Measurements from ENCODE around the gene ARCN1.
"Not testable (repeated sequence)": the region's sequence is repeated elsewhere in the genome, so short reads cannot be mapped to it uniquely, and the experiment has no call there.

The ARCN1 gene

DNA sequence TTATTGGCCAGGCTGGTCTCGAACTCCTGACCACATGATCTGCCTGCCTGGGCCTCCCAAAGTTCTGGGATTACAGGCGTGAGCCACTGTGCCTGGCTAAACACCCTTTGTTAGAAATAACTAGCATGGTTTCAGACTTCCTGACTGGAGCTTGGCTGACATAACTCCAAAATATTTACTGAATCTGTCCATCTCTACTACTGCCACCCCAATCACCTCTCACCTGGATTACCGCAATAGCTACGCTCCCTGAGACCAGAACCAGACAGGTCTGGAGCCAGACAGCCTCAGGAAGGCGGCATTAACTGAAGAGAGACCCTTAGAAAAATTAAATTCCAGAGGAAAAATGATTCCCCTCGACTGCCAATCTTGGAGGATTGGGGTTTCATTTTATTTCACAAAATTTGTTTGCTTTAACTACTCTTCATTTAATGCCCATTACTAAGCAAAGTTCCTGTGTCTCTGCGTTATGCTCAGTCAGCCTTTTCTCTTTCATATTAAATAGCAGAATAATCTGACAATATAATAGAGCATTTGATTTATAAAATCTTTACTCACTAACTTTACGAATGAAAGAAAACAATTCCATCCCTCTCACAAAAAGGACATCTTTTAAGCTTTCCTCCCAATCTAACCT is 28.1 kb upstream of the ARCN1 start:
- no peak for DNase-seq (ENCODE audit: low read depth)

DNA sequence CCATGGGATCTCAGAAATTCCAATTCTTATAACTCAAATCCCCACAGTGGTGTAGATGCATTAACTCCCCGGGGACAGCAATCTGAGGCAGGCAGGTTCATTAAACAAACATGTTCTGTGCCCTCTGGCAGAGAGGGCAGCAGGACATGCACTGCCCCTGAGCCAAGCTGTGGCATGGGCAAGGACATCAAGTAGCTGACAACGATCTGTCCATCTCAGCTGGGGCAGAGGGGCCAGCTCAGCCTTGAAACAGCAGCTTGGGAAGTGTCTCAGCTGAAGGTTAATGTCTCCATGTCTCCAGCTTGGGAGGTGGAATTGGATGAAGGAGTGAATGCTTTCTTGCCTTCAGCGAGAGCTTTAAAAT is 27.6 kb upstream of the ARCN1 start:
- no peak for DNase-seq (ENCODE audit: low read depth)

DNA sequence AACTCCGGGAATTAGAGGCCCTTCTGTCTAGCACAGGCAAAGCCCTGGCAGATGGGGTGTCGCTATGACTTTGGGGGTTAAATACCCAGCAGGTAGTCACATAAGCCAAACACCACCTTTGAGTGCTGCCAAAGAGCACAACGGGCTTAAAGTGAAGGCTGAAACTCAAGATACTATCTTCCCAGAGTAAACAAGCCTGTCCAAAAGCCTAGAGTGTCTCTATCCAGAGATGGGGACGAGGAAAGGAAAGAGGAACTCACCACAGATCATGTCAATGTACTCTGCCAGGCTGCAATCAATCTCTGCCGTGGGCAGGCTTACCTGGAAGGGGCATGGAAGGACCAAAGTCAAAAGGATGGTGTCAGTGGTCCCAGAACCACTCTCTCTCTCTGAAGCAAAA is 26.7 kb upstream of the ARCN1 start:
- no peak for DNase-seq (ENCODE audit: low read depth)

DNA sequence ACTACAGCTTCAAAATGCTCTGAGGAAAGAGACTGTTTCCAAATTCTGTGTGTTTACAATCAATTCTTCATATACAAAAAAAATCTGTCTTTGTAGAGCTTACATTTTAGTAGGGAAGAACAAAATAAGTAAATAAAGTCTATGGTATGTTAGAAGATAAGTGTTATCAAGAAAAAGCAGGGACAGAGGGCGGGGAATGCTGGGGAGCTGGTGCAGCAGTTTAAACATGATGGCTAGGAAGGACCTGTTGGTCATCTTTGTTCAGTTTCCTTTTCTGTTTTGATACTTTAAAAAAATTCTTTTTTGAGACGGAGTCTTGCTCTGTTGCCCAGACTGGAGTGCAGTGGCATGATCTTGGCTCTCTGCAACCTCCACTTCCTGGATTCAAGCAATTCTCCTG is 25.1 kb upstream of the ARCN1 start:
- no peak for DNase-seq (ENCODE audit: low read depth)

DNA sequence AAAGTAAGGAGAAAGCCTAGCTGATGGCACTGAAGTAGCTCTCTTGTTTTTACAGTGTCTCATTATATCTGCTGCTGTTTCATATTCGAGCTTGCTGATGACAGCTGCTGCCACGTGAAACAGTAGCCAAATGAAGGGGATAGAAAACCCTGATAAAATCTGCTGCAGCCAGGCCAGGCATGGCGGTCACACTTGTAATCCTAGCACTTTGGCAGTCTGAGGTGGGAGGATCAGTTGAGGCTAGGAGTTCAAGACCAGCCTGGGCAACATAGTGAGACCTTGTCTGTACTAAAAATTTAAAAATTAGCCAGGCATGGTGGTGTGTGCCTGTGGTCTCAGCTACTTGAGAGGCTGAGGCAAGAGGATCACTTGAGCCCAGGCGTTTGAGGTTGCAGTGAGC is 19.9 kb upstream of the ARCN1 start:
- no peak for DNase-seq (ENCODE audit: low read depth)

DNA sequence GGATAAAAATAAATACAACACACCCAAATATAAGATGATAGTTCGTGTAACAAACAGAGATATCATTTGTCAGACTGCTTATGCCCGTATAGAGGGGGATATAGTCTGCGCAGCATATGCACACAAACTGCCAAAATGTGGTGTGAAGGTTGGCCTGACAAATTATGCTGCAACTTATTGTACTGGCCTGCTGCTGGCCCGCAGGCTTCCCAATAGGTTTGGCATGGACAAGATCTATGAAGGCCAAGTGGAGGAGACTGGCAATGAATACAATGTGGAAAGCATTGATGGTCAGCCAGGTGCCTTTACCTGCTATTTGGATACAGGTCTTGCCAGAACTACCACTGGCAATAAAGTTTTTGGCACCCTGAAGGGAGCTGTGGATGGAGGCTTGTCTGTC is 11.4 kb upstream of the ARCN1 start:
- DNase-seq (ENCODE audit: low read depth): no peak

DNA sequence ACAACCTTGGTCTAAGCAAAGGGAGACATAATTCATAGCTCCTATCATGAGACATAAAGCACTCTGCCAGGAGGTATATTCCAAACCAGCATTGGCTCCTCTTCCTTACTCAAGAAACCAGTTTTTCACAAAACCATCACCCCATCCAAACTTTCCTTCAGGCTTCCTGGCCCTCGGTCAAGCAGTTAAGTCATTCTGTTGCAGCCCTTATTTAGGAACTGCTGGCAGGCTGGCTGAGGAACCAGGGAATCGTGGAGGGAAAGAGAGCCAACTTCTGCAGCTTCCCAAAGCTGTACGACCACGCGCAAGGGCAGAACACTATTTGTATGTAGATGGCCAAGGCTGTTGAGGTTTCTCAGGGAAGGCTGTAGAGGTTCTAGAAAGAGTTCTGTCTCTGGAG is 7.2 kb upstream of the ARCN1 start:
- DNase-seq (ENCODE audit: low read depth): no peak

DNA sequence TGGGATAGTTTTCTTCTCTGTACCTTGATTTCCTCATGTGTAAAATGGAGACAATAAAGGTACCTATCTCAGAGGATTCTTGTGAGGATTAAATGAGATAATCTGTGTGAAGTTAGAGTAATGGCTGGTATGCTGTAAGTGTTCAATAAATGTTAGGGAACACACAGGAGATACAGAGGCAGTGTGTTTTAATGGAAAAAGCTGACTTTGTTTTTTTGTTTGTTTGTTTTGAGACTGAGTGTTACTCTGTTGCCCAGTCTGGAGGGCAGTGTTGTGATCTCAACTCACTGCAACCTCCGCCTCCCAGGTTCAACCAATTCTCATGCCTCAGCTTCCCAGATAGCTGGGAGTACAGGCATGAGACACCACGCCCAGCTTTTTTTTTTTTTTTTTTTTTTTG is 2.5 kb upstream of the ARCN1 start:
- DNase-seq (ENCODE audit: low read depth): no peak

DNA sequence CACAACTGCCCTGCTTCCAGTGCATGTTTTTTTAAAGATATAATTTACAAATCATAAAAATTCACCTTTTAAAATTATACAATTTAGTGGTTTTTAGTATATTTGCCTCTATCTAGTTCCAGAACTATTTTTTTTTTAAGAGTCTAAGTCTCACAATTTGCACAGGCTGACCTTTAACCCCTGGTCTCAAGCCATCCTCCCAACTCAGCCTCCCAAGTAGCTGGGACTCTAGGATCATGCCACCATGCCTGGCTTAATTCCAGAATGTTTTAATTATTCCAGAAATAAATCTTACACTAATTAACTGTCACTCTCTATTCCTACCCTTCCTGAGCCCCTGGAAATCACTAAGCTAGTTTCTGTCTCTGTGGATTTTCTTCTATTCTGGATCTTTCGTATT is 1.4 kb upstream of the ARCN1 start:
- no peak for DNase-seq (ENCODE audit: low read depth)

DNA sequence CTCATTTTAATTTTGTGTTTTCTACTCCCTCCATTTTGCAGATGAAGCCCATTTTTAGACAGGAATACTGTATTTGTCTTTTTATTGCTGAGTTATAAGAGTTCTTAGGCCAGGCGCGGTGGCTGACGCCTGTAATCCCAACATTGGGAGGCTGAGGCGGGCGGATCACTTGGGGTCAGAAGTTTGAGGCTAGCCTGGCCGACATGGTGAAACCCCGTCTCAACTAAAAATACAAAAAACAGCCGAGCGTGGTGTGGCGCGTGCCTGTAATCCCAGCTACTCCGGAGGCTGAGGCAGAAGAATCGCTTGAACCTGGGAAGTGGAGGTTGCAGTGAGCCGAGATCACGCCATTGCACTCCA is 528 bp upstream of the ARCN1 start:
- DNase-seq (ENCODE audit: low read depth): not testable (repeated sequence)

DNA sequence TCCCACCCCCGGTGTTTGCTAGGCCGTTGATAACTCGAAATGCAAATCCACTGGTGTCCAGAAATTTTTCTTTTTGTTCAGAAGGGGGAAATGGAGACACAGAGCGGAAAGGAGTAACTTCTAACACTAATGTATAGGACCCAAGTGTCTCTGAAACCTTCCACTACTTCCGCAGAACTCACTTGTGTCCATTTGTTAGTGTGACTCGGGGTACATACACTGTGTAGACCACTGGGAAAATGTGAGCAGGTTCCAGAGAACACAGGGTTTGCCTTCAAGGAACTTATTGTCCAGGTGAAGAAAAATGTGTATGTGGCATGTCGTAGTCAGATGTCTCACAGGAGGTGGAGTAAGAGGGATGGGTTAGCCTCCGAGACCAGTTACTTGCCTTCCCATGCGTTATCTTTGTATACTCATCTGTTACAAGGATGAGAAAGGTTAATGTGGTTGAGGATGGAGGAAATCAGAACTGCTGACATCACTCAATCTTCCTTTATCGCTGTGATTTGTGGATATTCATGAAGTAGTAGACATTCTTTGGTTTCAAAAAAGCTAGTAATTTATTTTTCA is 857 bp downstream of the ARCN1 start:
- DNase-seq (ENCODE audit: low read depth): no peak

DNA sequence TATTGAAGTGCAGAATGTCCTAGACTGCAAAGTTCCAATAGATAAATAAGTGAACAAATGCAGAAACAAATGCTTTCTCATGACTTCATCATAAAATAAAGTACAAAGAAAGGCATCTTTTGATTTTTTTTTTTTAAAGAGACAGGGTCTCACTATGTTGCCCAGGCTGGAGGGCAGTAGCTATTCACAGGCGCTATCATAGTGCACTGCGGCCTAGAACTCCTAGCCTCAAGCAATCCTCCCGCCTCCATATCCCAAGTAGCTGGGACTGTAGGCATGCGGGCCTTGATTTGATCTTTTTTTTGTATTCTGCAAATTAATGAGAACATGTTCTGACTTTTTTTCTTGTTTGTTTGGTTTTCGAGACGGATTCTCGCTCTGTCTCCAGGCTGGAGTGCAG is 2.4 kb downstream of the ARCN1 start:
- no peak for DNase-seq (ENCODE audit: low read depth)

DNA sequence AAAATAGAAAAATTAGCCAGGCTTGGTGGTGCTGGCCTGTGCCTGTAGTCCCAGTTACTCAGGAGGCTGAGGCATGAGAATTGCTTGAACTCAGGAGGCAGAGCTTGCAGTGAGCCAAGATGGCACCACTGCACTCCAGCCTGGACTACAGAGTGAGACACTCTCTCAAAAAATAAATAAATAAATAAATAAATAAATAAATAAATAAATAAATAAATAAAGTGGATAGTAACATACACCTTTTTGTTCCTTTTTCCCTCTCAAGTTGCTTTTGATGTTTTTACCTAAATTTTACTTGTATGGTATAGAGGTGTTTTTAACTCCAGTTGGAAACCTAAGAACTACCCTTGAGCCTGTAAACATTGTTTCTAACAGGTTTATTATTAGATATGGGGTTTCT is 5.8 kb downstream of the ARCN1 start:
- DNase-seq (ENCODE audit: low read depth): not testable (repeated sequence)

DNA sequence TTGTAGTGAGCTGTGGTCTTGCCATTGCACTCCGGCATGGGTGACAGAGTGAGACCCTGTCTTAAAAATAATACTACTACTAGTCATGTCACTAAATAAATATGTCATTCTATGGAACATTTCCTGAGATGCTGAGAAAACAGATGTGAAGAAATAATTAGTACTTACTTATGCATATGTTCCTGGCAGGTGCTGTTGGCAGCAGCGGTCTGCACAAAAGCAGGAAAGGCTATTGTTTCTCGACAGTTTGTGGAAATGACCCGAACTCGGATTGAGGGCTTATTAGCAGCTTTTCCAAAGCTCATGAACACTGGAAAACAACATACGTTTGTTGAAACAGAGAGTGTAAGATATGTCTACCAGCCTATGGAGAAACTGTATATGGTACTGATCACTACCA is 8.8 kb downstream of the ARCN1 start:
- no peak for DNase-seq (ENCODE audit: low read depth)

DNA sequence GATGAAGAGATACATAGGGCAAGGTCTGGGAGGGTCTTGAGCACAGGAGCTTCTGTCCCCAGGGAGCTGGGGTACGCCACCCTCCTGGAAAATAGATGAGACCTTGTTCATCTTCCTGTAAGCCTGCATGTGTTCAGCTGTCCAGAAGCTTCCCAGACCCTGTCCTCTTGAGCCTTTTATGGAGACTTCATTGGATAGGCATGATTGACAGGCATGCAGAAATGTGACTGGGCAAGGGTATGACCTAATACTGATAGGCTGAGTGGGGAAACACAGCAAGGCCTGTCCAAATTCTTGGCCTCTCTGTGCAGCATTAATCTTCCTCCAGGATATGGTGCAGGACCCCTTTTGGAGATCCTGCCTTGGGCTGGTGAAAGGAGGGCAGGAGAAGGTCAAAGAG is 15.7 kb downstream of the ARCN1 start:
- DNase-seq (ENCODE audit: low read depth): no peak

DNA sequence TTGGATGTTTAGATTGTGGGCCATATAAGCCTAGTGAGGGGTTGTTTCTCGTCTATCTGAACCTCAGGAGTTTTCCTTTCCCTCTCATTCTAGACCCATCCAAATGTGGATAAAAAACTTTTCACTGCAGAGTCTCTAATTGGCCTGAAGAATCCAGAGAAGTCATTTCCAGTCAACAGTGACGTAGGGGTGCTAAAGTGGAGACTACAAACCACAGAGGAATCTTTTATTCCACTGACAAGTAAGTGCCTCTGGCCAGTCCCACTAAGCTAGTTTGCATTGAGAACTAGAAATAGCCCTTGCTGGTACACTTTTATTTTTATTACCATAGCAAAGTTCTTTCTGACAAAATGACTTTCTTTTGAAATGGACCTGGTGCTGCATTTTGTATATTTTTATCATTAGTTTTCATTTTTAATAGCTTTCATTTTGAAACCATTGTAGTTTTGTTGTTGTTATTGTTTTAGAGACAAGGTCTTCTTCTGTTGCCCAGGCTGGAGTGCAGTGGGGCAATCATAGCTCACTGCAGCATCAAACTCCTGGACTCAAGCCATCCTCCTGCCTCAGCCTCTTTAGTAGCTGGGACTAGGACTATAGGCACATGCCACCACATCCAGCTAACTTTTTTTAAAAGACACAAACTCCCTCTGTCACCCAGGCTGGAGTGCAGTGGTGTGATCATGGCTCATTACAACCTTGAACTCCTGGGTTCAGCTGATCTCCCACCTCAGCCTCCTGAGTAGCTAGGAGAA is 20.6 kb downstream of the ARCN1 start:
- no peak for DNase-seq (ENCODE audit: low read depth)

DNA sequence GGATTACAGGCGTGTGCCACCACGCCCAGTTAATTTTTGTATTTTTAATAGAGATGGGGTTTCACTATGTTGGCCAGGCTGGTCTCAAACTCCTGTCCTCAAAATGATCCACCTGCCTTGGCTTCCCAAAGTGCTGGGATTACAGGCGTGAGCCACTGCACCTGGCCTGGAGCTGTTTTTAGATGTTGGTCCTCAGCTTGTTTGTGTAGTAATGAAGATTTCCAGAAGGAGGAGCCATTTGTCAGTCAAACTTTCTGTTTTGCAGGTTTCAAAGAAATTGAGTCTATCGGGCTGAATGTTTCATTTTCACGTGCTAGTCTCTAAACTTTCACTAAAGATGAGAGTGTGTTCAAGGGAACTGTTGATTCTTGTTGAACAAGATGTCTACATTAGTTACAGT is 22.8 kb downstream of the ARCN1 start:
- DNase-seq (ENCODE audit: low read depth): not testable (repeated sequence)

DNA sequence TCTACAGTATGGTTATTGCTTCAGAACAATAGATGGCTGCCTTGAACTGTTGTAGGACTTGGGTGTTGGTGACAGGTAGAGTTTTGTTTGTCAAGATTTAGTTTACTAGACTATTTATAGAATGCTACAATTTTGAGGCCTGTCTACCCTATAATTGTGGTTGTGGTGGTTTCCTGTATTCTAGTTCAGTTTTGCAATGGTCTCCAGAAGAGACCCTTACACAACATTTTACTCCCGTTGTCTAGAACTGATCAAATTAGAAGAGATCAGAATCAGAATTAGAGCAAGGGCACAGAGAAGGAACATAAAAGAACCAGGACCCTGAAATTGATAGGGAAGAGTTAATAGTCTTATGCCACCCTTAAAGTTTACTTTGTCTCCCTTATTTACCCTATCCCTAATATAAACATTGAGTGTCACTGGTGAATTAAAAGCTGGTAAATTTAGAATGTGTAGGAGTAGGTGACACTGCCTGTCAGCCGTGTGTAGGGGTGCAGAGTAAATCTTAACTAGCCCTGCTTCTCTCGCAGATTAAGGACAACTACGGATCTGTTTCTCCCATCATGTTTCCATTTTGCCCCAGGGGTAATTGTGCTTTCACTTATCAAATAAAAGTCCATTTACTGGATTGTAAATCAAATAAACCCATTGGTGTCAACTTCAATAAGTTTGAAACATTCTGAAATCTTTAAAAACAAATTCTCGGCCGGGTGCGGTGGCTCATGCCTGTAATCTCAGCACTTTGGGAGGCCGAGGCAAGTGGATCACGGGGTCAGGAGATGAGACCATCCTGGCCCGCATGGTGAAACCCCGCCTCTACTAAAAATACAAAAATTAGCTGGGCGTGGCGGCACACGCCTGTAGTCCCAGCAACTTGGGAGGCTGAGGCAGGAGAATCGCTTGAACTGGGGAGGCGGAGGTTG is 24.3 kb downstream of the ARCN1 start:
- DNase-seq (ENCODE audit: low read depth): no peak

DNA sequence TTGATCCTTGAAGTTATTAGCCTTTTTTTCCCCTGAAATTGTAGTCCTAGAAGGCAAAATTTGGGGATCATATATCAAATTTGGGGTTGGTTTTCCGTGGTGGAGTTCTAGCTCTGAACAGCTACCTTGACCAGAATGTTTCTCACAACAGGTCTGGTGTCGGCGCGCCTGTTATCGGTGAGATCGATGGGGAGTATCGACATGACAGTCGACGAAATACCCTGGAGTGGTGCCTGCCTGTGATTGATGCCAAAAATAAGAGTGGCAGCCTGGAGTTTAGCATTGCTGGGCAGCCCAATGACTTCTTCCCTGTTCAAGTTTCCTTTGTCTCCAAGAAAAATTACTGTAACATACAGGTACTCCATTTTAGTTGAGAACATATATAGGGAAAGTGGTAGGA is 25.3 kb downstream of the ARCN1 start:
- no peak for DNase-seq (ENCODE audit: low read depth)

DNA sequence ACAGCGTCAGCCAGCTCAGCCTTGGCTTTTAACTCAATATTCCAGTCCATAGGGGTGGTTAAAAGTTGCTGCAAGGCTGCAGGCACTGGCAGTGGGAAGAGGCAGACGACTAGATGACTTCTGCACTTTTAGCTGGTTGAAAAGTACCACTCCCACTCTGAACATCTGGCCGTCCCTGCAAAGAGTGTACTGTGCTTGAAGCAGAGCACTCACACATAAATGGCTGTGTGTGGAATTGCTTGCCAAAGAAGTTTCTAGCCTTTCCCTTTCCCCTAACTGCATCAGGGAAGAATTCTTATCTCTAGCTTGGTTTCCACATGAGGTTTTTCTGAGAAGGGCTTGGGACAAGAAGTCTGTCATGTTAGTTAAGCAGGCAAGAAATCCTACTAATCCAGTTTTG is 30.1 kb downstream of the ARCN1 start:
- no peak for DNase-seq (ENCODE audit: low read depth)

DNA sequence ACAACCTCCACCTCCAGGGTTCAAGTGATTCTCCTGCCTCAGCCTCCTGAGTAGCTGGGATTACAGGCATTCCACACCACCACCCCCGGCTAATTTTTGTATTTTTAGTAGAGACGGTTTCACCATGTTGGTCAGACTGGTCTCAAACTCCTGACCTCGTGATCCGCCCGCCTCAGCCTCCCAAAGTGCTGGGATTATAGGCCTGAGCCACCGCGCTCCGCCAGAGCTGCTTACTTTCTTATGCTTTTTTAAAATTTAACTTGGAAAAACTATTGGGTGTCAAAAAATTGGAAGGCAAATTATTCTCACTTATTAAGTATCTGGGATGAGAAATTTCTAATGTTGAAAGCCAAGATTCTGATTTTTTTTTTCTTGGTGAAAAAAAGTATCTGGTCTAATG is 31.5 kb downstream of the ARCN1 start:
- not testable (repeated sequence) for DNase-seq (ENCODE audit: low read depth)

DNA sequence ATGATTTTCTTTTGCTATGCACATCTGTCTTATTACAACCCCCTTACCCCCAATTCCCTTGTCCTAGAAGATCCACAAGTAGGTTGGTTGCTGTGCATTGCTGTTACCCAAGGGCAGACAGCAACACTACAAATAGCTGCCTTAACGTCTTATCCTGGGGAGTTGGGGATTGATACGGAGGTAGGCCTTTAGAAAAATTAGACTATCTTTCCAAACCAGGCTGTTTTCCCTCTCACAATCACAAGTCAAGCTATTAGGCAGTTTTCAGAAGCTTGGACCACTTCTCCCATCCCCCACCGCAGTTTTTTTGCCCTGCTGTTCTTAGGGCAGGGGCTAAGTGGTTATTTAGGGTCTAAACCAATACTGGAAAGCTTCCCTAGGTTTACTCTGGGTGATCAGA is 32.4 kb downstream of the ARCN1 start:
- no peak for DNase-seq (ENCODE audit: low read depth)

Data from T follicular helper cell (primary cell).